Activated T-cell treated with anti-CD3 and anti-CD28 coated beads, Interleukin-2, amount 50 U/mL, for 24 hours (primary cell): ENCODE results near the gene STK35.

Experiments
- DNase-seq: peaks from one replicate; pipeline ENCODE4 v3.0.0-alpha.2; 2020
- H3K27ac Mint-ChIP-seq: 2 replicates; pipeline ENCODE4 v1.8.0; 2020; ENCODE audit warnings: mild to moderate bottlenecking, mixed read lengths
- H3K27me3 Mint-ChIP-seq: 2 replicates; pipeline ENCODE4 v1.8.0; 2020; ENCODE audit warnings: mixed read lengths
- H3K36me3 Mint-ChIP-seq: 2 replicates; pipeline ENCODE4 v1.8.0; 2020; ENCODE audit warnings: low read depth, mixed read lengths
- H3K4me1 Mint-ChIP-seq: 2 replicates; pipeline ENCODE4 v1.8.0; 2020; ENCODE audit warnings: low read depth, mixed read lengths
- H3K4me3 Mint-ChIP-seq: 2 replicates; pipeline ENCODE4 v1.8.0; 2020; ENCODE audit warnings: mild to moderate bottlenecking, moderate library complexity, mixed read lengths
- H3K9me3 Mint-ChIP-seq: 2 replicates; pipeline ENCODE4 v1.8.0; 2020; ENCODE audit warnings: mixed read lengths

STK35 gene

GRCh38 chr20:2151858-2152281, 50.2 kb downstream of the STK35 start:
- H3K9me3 Mint-ChIP-seq = no peaks in the 10 kb centered on the region
- no peaks in the 10 kb centered on the region for H3K4me1 Mint-ChIP-seq
- peaks cover 29% of the 10 kb centered on the region for H3K36me3 Mint-ChIP-seq
- H3K4me3 Mint-ChIP-seq = no peak overlapping the region
- DNase-seq = no peak
- H3K27me3 Mint-ChIP-seq = no peaks in the 10 kb centered on the region
- no peak overlapping the region for H3K27ac Mint-ChIP-seq

GRCh38 chr20:2152317-2152716, 50.7 kb downstream of the STK35 start:
- H3K4me1 Mint-ChIP-seq = no peaks in the 10 kb centered on the region
- H3K9me3 Mint-ChIP-seq = no peaks in the 10 kb centered on the region
- H3K36me3 Mint-ChIP-seq = peaks cover 29% of the 10 kb centered on the region
- no peak for DNase-seq
- no peak overlapping the region for H3K4me3 Mint-ChIP-seq
- no peak overlapping the region for H3K27ac Mint-ChIP-seq
- H3K27me3 Mint-ChIP-seq = no peaks in the 10 kb centered on the region

GRCh38 chr20:2153326-2153725, 51.7 kb downstream of the STK35 start:
- peaks cover 20% of the 10 kb centered on the region for H3K36me3 Mint-ChIP-seq
- DNase-seq = no peak
- H3K9me3 Mint-ChIP-seq = no peaks in the 10 kb centered on the region
- H3K27me3 Mint-ChIP-seq = no peaks in the 10 kb centered on the region
- H3K4me1 Mint-ChIP-seq = no peaks in the 10 kb centered on the region
- H3K4me3 Mint-ChIP-seq = no peak overlapping the region
- no peak overlapping the region for H3K27ac Mint-ChIP-seq

GRCh38 chr20:2156224-2156623, 54.6 kb downstream of the STK35 start:
- no peak overlapping the region for H3K27ac Mint-ChIP-seq
- no peaks in the 10 kb centered on the region for H3K27me3 Mint-ChIP-seq
- H3K36me3 Mint-ChIP-seq = no peaks in the 10 kb centered on the region
- H3K4me1 Mint-ChIP-seq = no peaks in the 10 kb centered on the region
- no peaks in the 10 kb centered on the region for H3K9me3 Mint-ChIP-seq
- no peak overlapping the region for H3K4me3 Mint-ChIP-seq
- DNase-seq = no peak

- Mint-ChIP-seq H3K36me3 (no peaks in the 10 kb centered on the region), H3K4me1 (no peaks in the 10 kb centered on the region), H3K4me3 (no peak overlapping the region), H3K27ac (no peak overlapping the region), H3K27me3 (no peaks in the 10 kb centered on the region), H3K9me3 (no peaks in the 10 kb centered on the region)
- DNase-seq = no peak
Observed at GRCh38 chr20:2156666-2157624, 55.3 kb downstream of the STK35 start.

- no peaks in the 10 kb centered on the region for H3K27me3 Mint-ChIP-seq
- no peaks in the 10 kb centered on the region for H3K9me3 Mint-ChIP-seq
- DNase-seq = no peak
- no peaks in the 10 kb centered on the region for H3K36me3 Mint-ChIP-seq
- no peak overlapping the region for H3K27ac Mint-ChIP-seq
- H3K4me3 Mint-ChIP-seq = no peak overlapping the region
- H3K4me1 Mint-ChIP-seq = no peaks in the 10 kb centered on the region
Observed at GRCh38 chr20:2162125-2162822, 60.6 kb downstream of the STK35 start.

- Mint-ChIP-seq H3K27ac (no peak overlapping the region), H3K9me3 (no peaks in the 10 kb centered on the region), H3K4me1 (no peaks in the 10 kb centered on the region), H3K4me3 (no peak overlapping the region), H3K27me3 (no peaks in the 10 kb centered on the region), H3K36me3 (no peaks in the 10 kb centered on the region)
- DNase-seq = no peak
Observed at GRCh38 chr20:2162823-2163166, 61.2 kb downstream of the STK35 start.

- Mint-ChIP-seq H3K27me3 (no peaks in the 10 kb centered on the region), H3K4me3 (no peak overlapping the region), H3K9me3 (no peaks in the 10 kb centered on the region), H3K27ac (no peak overlapping the region), H3K36me3 (no peaks in the 10 kb centered on the region), H3K4me1 (no peaks in the 10 kb centered on the region)
- no peak for DNase-seq
Observed at GRCh38 chr20:2163312-2163711, 61.7 kb downstream of the STK35 start.

- no peak overlapping the region for H3K4me3 Mint-ChIP-seq
- no peaks in the 10 kb centered on the region for H3K36me3 Mint-ChIP-seq
- no peak overlapping the region for H3K27ac Mint-ChIP-seq
- no peaks in the 10 kb centered on the region for H3K4me1 Mint-ChIP-seq
- DNase-seq = no peak
- no peaks in the 10 kb centered on the region for H3K9me3 Mint-ChIP-seq
- no peaks in the 10 kb centered on the region for H3K27me3 Mint-ChIP-seq
Observed at GRCh38 chr20:2163757-2164156, 62.1 kb downstream of the STK35 start.

GRCh38 chr20:2164421-2164820, 62.8 kb downstream of the STK35 start:
- no peak for DNase-seq
- Mint-ChIP-seq H3K4me3 (no peak overlapping the region), H3K9me3 (no peaks in the 10 kb centered on the region)

GRCh38 chr20:2164966-2165365, 63.3 kb downstream of the STK35 start:
- Mint-ChIP-seq H3K36me3 (no peaks in the 10 kb centered on the region), H3K9me3 (no peaks in the 10 kb centered on the region), H3K4me1 (no peaks in the 10 kb centered on the region), H3K4me3 (no peak overlapping the region), H3K27ac (no peak overlapping the region), H3K27me3 (no peaks in the 10 kb centered on the region)
- no peak for DNase-seq

More at GRCh38 chr20:2164421-2164820, 62.8 kb downstream of the STK35 start:
- Mint-ChIP-seq H3K4me1 (no peaks in the 10 kb centered on the region), H3K36me3 (no peaks in the 10 kb centered on the region), H3K27ac (no peak overlapping the region), H3K27me3 (no peaks in the 10 kb centered on the region)

GRCh38 chr20:2165871-2166270, 64.2 kb downstream of the STK35 start:
- H3K9me3 Mint-ChIP-seq = no peaks in the 10 kb centered on the region
- H3K36me3 Mint-ChIP-seq = no peaks in the 10 kb centered on the region
- no peaks in the 10 kb centered on the region for H3K27me3 Mint-ChIP-seq
- DNase-seq = no peak
- no peaks in the 10 kb centered on the region for H3K4me1 Mint-ChIP-seq
- no peak overlapping the region for H3K4me3 Mint-ChIP-seq
- no peak overlapping the region for H3K27ac Mint-ChIP-seq

- Mint-ChIP-seq H3K4me3 (no peak overlapping the region), H3K27ac (no peak overlapping the region), H3K4me1 (no peaks in the 10 kb centered on the region), H3K27me3 (peaks cover 9% of the 10 kb centered on the region), H3K9me3 (no peaks in the 10 kb centered on the region), H3K36me3 (no peaks in the 10 kb centered on the region)
- no peak for DNase-seq
Observed at GRCh38 chr20:2167112-2167511, 65.5 kb downstream of the STK35 start.

- H3K4me3 Mint-ChIP-seq = no peak overlapping the region
- no peak for DNase-seq
- no peaks in the 10 kb centered on the region for H3K9me3 Mint-ChIP-seq
- H3K27me3 Mint-ChIP-seq = peaks cover 16% of the 10 kb centered on the region
- no peak overlapping the region for H3K27ac Mint-ChIP-seq
- H3K36me3 Mint-ChIP-seq = no peaks in the 10 kb centered on the region
- peaks cover 3% of the 10 kb centered on the region for H3K4me1 Mint-ChIP-seq
Observed at GRCh38 chr20:2168946-2169345, 67.3 kb downstream of the STK35 start.

- Mint-ChIP-seq H3K27ac (no peak overlapping the region), H3K36me3 (no peaks in the 10 kb centered on the region), H3K4me1 (peaks cover 3% of the 10 kb centered on the region), H3K27me3 (peaks cover 16% of the 10 kb centered on the region), H3K9me3 (no peaks in the 10 kb centered on the region), H3K4me3 (no peak overlapping the region)
- no peak for DNase-seq
Observed at GRCh38 chr20:2169456-2170088, 67.9 kb downstream of the STK35 start.
